ENCODE measurements around the gene ALG1.
"Not testable (repeated sequence)": the region's sequence is repeated elsewhere in the genome, so short reads cannot be mapped to it uniquely, and the experiment has no call there.

- TF ChIP-seq POLR2A (IDR thresholded peaks at IDR 0.05; ENCODE audit: low read length); GATA1 (IDR thresholded peaks at IDR 0.05; ENCODE audit: low read depth, low read length): not testable (repeated sequence)
Measured at GRCh38 chr16:5088086-5088790, 16.6 kb downstream of the ALG1 start.
